Stomach (tissue), 4 donors: Measurements from ENCODE around the gene KCNT2.

Source experiments
- CTCF ChIP-seq, 7 experiments: fragments of 450-650 bp in 4 of 7; fragments of 200-600 bp in 3 of 7; sonication (generic) in 3 of 7; IDR thresholded peaks; one replicate each; pipeline ENCODE4 v1.5.1; 2016 to 2019; ENCODE audit warnings: antibody characterized with exemption in 7 of 7, control low read depth in 2 of 7, mild to moderate bottlenecking in 1 of 7
- POLR2AphosphoS5 ChIP-seq, 3 donors: sonication (generic); formaldehyde crosslinking; IDR thresholded peaks; one replicate each; pipeline ENCODE4 v1.6.1; 2016; ENCODE audit warnings: antibody characterized with exemption in 3 of 3

- no peak for TF ChIP-seq CTCF (IDR thresholded peaks at IDR 0.05)
- no peak for TF ChIP-seq POLR2AphosphoS5 (IDR thresholded peaks at IDR 0.05)
These were observed 399.0 kb downstream of the KCNT2 start for GRCh38 chr1:196209265-196209664.
